ENCODE data around the gene BANF2.
"Not testable (repeated sequence)": the region's sequence is repeated elsewhere in the genome, so short reads cannot be mapped to it uniquely, and the experiment has no call there.

The BANF2 gene

GRCh38 chr20:17683218-17684076 is 16.3 kb upstream of the BANF2 start:
- DNase-seq (ENCODE audit: low read depth in 2 of 2): no peak

- no peak for DNase-seq (ENCODE audit: low read depth in 2 of 2)
Observed at GRCh38 chr20:17684077-17684888, 15.5 kb upstream of the BANF2 start.

GRCh38 chr20:17685168-17685567 is 14.6 kb upstream of the BANF2 start:
- no peak for DNase-seq (ENCODE audit: low read depth in 2 of 2)

- DNase-seq (ENCODE audit: low read depth in 2 of 2): no peak
Observed at GRCh38 chr20:17687800-17688199, 12.0 kb upstream of the BANF2 start.

- no peak for DNase-seq (ENCODE audit: low read depth in 2 of 2)
Observed at GRCh38 chr20:17688965-17689364, 10.8 kb upstream of the BANF2 start.

- DNase-seq (ENCODE audit: low read depth in 2 of 2): no peak
Observed at GRCh38 chr20:17690144-17690543, 9.6 kb upstream of the BANF2 start.

GRCh38 chr20:17691758-17692157 is 8.0 kb upstream of the BANF2 start:
- DNase-seq (ENCODE audit: low read depth in 2 of 2): no peak

- DNase-seq (ENCODE audit: low read depth in 2 of 2): no peak
Observed at GRCh38 chr20:17693444-17694001, 6.2 kb upstream of the BANF2 start.

GRCh38 chr20:17694767-17695166 is 5.0 kb upstream of the BANF2 start:
- DNase-seq (ENCODE audit: low read depth in 2 of 2): no peak

- no peak for DNase-seq (ENCODE audit: low read depth in 2 of 2)
Observed at GRCh38 chr20:17696287-17696686, 3.5 kb upstream of the BANF2 start.

GRCh38 chr20:17697171-17697570 is 2.6 kb upstream of the BANF2 start:
- no peak for DNase-seq (ENCODE audit: low read depth in 2 of 2)

- no peak for DNase-seq (ENCODE audit: low read depth in 2 of 2)
Observed at GRCh38 chr20:17698384-17698783, 1.4 kb upstream of the BANF2 start.

- DNase-seq (ENCODE audit: low read depth in 2 of 2): no peak
Observed at GRCh38 chr20:17700637-17701036, 871 bp downstream of the BANF2 start.

GRCh38 chr20:17701826-17702225 is 2.1 kb downstream of the BANF2 start:
- DNase-seq (ENCODE audit: low read depth in 2 of 2): no peak

GRCh38 chr20:17704589-17705317 is 5.0 kb downstream of the BANF2 start:
- no peak for DNase-seq (ENCODE audit: low read depth in 2 of 2)

GRCh38 chr20:17705916-17706315 is 6.2 kb downstream of the BANF2 start:
- DNase-seq (ENCODE audit: low read depth in 2 of 2): no peak

GRCh38 chr20:17706632-17707031 is 6.9 kb downstream of the BANF2 start:
- DNase-seq (ENCODE audit: low read depth in 2 of 2): no peak

- DNase-seq (ENCODE audit: low read depth in 2 of 2): not testable (repeated sequence)
Observed at GRCh38 chr20:17707951-17708350, 8.2 kb downstream of the BANF2 start.

- no peak for DNase-seq (ENCODE audit: low read depth in 2 of 2)
Observed at GRCh38 chr20:17708675-17709360, 9.1 kb downstream of the BANF2 start.

- DNase-seq (ENCODE audit: low read depth in 2 of 2): no peak
Observed at GRCh38 chr20:17709361-17710293, 9.9 kb downstream of the BANF2 start.

Data from stimulated activated CD8-positive, alpha-beta memory T cell treated with anti-CD3 and anti-CD28 coated beads, Interleukin-2, amount 100 ng/mL, for 48 hours (primary cell).